CD14-positive monocyte (primary cell): ENCODE data around the gene ANKRD13D. TPM values are rescaled to one million over a fixed set of nuclear protein-coding genes. Genes with fewer than 3 reads are reported as not detected.

ENCODE experiments used
- DNase-seq, 3 donors: peaks; one replicate each; pipeline ENCODE4 v3.0.0-alpha.2; 2011 to 2022
- H2AFZ ChIP-seq: 2 replicates; pipeline ENCODE4 v1.6.0; 2012; ENCODE audit warnings: mild to moderate bottlenecking, low read depth, low read length, inconsistent platforms; ENCODE audit not compliant: insufficient read depth, poor library complexity, severe bottlenecking
- H3K27ac ChIP-seq, 2 donors: 1 replicate in 1 of 2; 2 replicates in 1 of 2; pipeline ENCODE4 v1.5.1; 2012 to 2013; ENCODE audit warnings: low read length in 2 of 2, control low read depth in 1 of 2, inconsistent platforms in 1 of 2, low read depth in 1 of 2, mild to moderate bottlenecking in 1 of 2
- H3K27me3 ChIP-seq, 2 donors: one replicate each; pipeline versions ENCODE4 v1.6.0 to v1.6.1; 2011 to 2013; ENCODE audit warnings: low read length in 2 of 2; ENCODE audit not compliant: control insufficient read depth in 2 of 2, insufficient read depth in 2 of 2
- H3K36me3 ChIP-seq, 2 donors: replicated peaks in 1 of 2; 1 replicate in 1 of 2; 2 replicates in 1 of 2; pipeline versions ENCODE4 v1.5.1 to v1.6.1; 2012 to 2013; ENCODE audit warnings: low read length in 2 of 2, control low read depth in 1 of 2, inconsistent platforms in 1 of 2, mild to moderate bottlenecking in 1 of 2; ENCODE audit not compliant: insufficient read depth in 2 of 2, control insufficient read depth in 1 of 2
- H3K4me1 ChIP-seq, 2 donors: 1 replicate in 1 of 2; 2 replicates in 1 of 2; pipeline versions ENCODE4 v1.5.1 to v1.6.1; 2012 to 2013; ENCODE audit warnings: low read length in 2 of 2, control low read depth in 1 of 2, inconsistent platforms in 1 of 2, mild to moderate bottlenecking in 1 of 2, moderate library complexity in 1 of 2; ENCODE audit not compliant: insufficient read depth in 2 of 2, control insufficient read depth in 1 of 2
- H3K4me2 ChIP-seq: replicated peaks from 2 replicates; pipeline ENCODE3; 2012; ENCODE audit warnings: low read length, moderate library complexity, mild to moderate bottlenecking; ENCODE audit not compliant: poor library complexity, severe bottlenecking; ENCODE audit errors: extremely low read depth
- H3K4me3 ChIP-seq, 3 experiments: fragments of 200-600 bp in 1 of 3; sonication (generic) in 1 of 3; replicated peaks in 1 of 3; 1 replicate in 2 of 3; 2 replicates in 1 of 3; pipeline ENCODE4 v1.5.1; 2011 to 2013; ENCODE audit warnings: low read length in 3 of 3, mild to moderate bottlenecking in 3 of 3, control low read depth in 2 of 3, low read depth in 2 of 3, inconsistent platforms in 1 of 3, moderate library complexity in 1 of 3
- H3K79me2 ChIP-seq: 2 replicates; pipeline ENCODE4 v1.6.0; 2012; ENCODE audit warnings: mild to moderate bottlenecking, control low read depth, inconsistent platforms, low read length, moderate library complexity; ENCODE audit not compliant: insufficient read depth
- H3K9ac ChIP-seq: 2 replicates; pipeline ENCODE4 v1.6.0; 2017; ENCODE audit warnings: low read length, mild to moderate bottlenecking; ENCODE audit not compliant: insufficient read depth, poor library complexity, severe bottlenecking
- H3K9me3 ChIP-seq, 2 donors: replicated peaks in 1 of 2; 1 replicate in 1 of 2; 2 replicates in 1 of 2; pipeline versions ENCODE4 v1.5.1 to v1.6.1; 2012 to 2013; ENCODE audit warnings: low read length in 2 of 2, control low read depth in 1 of 2; ENCODE audit not compliant: control insufficient read depth in 1 of 2, insufficient read depth in 1 of 2
- H4K20me1 ChIP-seq: 2 replicates; pipeline ENCODE4 v1.6.0; 2012; ENCODE audit warnings: mild to moderate bottlenecking, low read length, control low read depth, moderate library complexity; ENCODE audit not compliant: insufficient read depth
- H3K27ac Mint-ChIP-seq, 7 donors: one replicate each; pipeline ENCODE4 v1.8.0; 2020; ENCODE audit warnings: mild to moderate bottlenecking in 7 of 7, mixed read lengths in 7 of 7, moderate library complexity in 6 of 7, inconsistent platforms in 2 of 7
- H3K27me3 Mint-ChIP-seq, 3 donors: one replicate each; pipeline ENCODE4 v1.8.0; 2021 to 2022; ENCODE audit warnings: low read depth in 3 of 3, mild to moderate bottlenecking in 3 of 3, mixed read lengths in 3 of 3, moderate library complexity in 3 of 3, inconsistent platforms in 1 of 3
- H3K36me3 Mint-ChIP-seq, 2 donors: one replicate each; pipeline ENCODE4 v1.8.0; 2020; ENCODE audit warnings: mixed read lengths in 2 of 2, inconsistent platforms in 1 of 2, mild to moderate bottlenecking in 1 of 2
- H3K4me1 Mint-ChIP-seq: one replicate; pipeline ENCODE4 v1.8.0; 2020; ENCODE audit warnings: mild to moderate bottlenecking, mixed read lengths
- H3K4me3 Mint-ChIP-seq, 2 donors: one replicate each; pipeline ENCODE4 v1.8.0; 2020; ENCODE audit warnings: mild to moderate bottlenecking in 2 of 2, mixed read lengths in 2 of 2, moderate library complexity in 1 of 2
- H3K9me3 Mint-ChIP-seq, 7 donors: one replicate each; pipeline ENCODE4 v1.8.0; 2020 to 2022; ENCODE audit warnings: mixed read lengths in 7 of 7, mild to moderate bottlenecking in 6 of 7, moderate library complexity in 6 of 7, inconsistent platforms in 2 of 7
- CTCF ChIP-seq: fragments of 200-600 bp; IDR thresholded peaks from one replicate; pipeline ENCODE4 v1.8.0; 2022; ENCODE audit warnings: antibody characterized with exemption, mild to moderate bottlenecking
- WGBS: methylation state at CpG from one replicate; pipeline ENCODE4 v1.1.5; 2013; ENCODE audit warnings: missing lambda C conversion rate; ENCODE audit not compliant: insufficient coverage; 5-methylcytosine and 5-hydroxymethylcytosine counted together
- intact Hi-C, 2 donors: fragments of 100-400 bp; cut with micrococcal nuclease; formaldehyde crosslinking; loops; one replicate each; pipeline versions ENCODE4 v1.15.0 to v1.15.1; 2023
- polyA plus RNA-seq, 3 donors: library from polyadenylated mRNA; depleted of rRNA in 1 of 3; unstranded in 2 of 3; stranded (reverse) in 1 of 3; fragments of 300-500 nt in 2 of 3; fragments of >200 nt in 1 of 3; fragmentation: Illumina TruSeq in 2 of 3; gene quantifications; 1 replicate in 2 of 3; 2 replicates in 1 of 3; pipeline ENCODE4 v1.2.3, GENCODE V29; 2012 to 2021

Gene ANKRD13D
- polyA plus RNA-seq, 3 donors, result 9.1 to 389 (median 10.3) TPM

- no peak for DNase-seq
- Histone ChIP-seq H3K27me3 (peaks cover 0 to 4% of the 10 kb centered on the region in 2 donors), H2AFZ (no peak overlapping the region), H3K9ac (no peak overlapping the region), H3K27ac (no peak overlapping the region), H3K4me1 (peaks cover 43 to 49% of the 10 kb centered on the region in 2 donors), H3K4me3 (no peak overlapping the region), H3K4me2 (no peak overlapping the region), H4K20me1 (no peaks in the 10 kb centered on the region), H3K36me3 (peaks cover 12 to 14% of the 10 kb centered on the region in 2 donors), H3K79me2 (no peaks in the 10 kb centered on the region), H3K9me3 (no peaks in the 10 kb centered on the region)
- H3K27ac Mint-ChIP-seq, result peak overlapping the region in 1 of 7 donors; percentile 68
- intact Hi-C loops, result no loop called here
- H3K4me3 Mint-ChIP-seq, result no peak overlapping the region
- peaks cover 10 to 15% of the 10 kb centered on the region in 2 donors for H3K36me3 Mint-ChIP-seq
- 98% methylated on average over 6 of the region's 9 CpGs for WGBS
- no peaks in the 10 kb centered on the region for H3K9me3 Mint-ChIP-seq
- H3K4me1 Mint-ChIP-seq, result peaks cover 40% of the 10 kb centered on the region
- H3K27me3 Mint-ChIP-seq, result peaks cover 4 to 15% (median 12%) of the 10 kb centered on the region in 3 donors
- no peak for TF ChIP-seq CTCF
These were observed 26.3 kb downstream of the ANKRD13D start for GRCh38 chr11:67315325-67315909.

GRCh38 chr11:67316882-67317204 is 27.7 kb downstream of the ANKRD13D start:
- Mint-ChIP-seq H3K4me1 (peaks cover 38% of the 10 kb centered on the region), H3K36me3 (peaks cover 1% of the 10 kb centered on the region in 2 donors), H3K4me3 (peak overlapping the region; percentile 93 to 99), H3K27ac (peak overlapping the region; percentile 84 to 97 (median 90)), H3K9me3 (no peaks in the 10 kb centered on the region), H3K27me3 (peaks cover 4 to 17% (median 12%) of the 10 kb centered on the region in 3 donors)
- intact Hi-C loops, result loop anchor here (1.0 to 2.0 kb wide), 3 partner anchors 40 to 54 kb away; partner anchors contain the start of gene GRK2 (in 2 of the 2)
- H3K9me3 ChIP-seq, result no peaks in the 10 kb centered on the region
- peak overlapping the region; percentile 60 for H3K9ac ChIP-seq
- H3K79me2 ChIP-seq, result no peaks in the 10 kb centered on the region
- H4K20me1 ChIP-seq, result no peaks in the 10 kb centered on the region
- H3K4me1 ChIP-seq, result peaks cover 39 to 45% of the 10 kb centered on the region in 2 donors
- H3K27me3 ChIP-seq, result peaks cover 0 to 4% of the 10 kb centered on the region in 2 donors
- peaks cover 0 to 1% of the 10 kb centered on the region in 2 donors for H3K36me3 ChIP-seq
- TF ChIP-seq CTCF, result no peak
- peak in 1 of 3 donors; percentile 26 for DNase-seq
- peak overlapping the region; percentile 63 to 91 (median 85) for H3K4me3 ChIP-seq
- peak overlapping the region; percentile 92 for H3K4me2 ChIP-seq
- peak overlapping the region; percentile 91 for H2AFZ ChIP-seq
- H3K27ac ChIP-seq, result peak overlapping the region; percentile 61 to 67
- WGBS, result 0% methylated on average over 1 of the region's 10 CpGs
